ENCODE measurements around the gene SPI1. TPM values are rescaled to one million over a fixed set of nuclear protein-coding genes. Genes with fewer than 3 reads are reported as not detected.

The SPI1 gene
- total RNA-seq, 2 experiments from 2014 or later, result 71.2 to 79.6 TPM

DNA sequence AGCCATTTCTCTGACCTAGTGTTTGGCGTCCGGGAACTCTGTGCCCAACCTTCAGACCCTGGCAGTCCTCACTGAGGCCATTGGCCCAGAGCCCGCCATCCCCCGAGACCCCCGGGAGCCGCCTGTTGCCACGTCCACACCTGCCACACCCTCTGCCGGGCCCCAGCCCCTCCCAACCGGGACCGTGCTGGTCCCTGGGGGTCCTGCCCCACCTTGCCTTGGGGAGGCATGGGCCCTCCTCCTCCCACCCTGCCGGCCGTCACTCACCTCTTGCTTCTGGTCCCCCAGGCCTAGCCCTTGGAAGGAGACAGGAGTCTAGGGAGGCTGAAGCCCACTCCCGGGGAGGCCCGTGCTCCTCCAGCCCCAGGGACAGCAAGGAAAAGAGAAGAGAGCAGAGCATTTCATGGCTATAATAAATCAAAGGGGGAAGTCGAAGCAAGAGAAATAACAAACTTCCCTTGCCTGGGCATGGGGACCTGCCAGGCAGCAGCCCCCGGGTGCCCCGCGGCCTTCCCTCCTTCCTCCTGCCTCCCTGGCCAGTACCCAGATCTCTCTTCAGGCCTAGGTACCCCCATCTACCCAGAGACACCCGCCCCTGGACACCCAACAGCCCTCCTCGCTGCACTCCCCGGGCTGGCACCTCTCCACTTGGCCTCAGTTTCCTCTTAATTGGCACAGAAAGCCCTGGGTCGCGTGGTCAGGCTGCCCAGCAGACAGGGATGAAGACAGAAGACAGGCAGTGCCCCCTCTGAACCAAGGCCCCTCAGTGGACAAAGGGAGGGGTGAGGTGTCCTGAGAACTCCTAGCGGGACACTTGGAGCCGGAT lies 17.1 kb upstream of the SPI1 start:
- Histone ChIP-seq H3K9me2 (ENCODE audit: insufficient read depth, low read length) (no peaks in the 10 kb centered on the region), H3K9me3 (ENCODE audit: low read length) (no peaks in the 10 kb centered on the region), H3K79me2 (ENCODE audit: insufficient read depth, low read depth, low read length) (no peaks in the 10 kb centered on the region), H3K4me3 (ENCODE audit: low read depth, low read length, poor library complexity, severe bottlenecking) (peak overlapping the region; percentile 54), H2AFZ (ENCODE audit: low read length) (peak overlapping the region; percentile 35; the same call in 1 of the 2 replicates), H3K4me2 (ENCODE audit: low read length) (peak overlapping the region; percentile 76), H3K27ac (ENCODE audit: low read depth, low read length, poor library complexity, severe bottlenecking) (peak overlapping the region; percentile 82), H4K20me1 (ENCODE audit: insufficient read depth, low read length) (no peaks in the 10 kb centered on the region), H3K36me3 (ENCODE audit: insufficient read depth, low read length) (no peaks in the 10 kb centered on the region), H3K4me1 (ENCODE audit: insufficient read depth, low read length, poor library complexity, severe bottlenecking) (peaks cover 71% of the 10 kb centered on the region)
- POLR2A ChIA-PET, result interaction anchor here (0.7 to 1.3 kb wide), 2 partner anchors 12 to 17 kb away, joined by 3 to 4 read pairs; no protein-coding TSS in a partner anchor
- intact Hi-C loops (cut with micrococcal nuclease; ENCODE audit: unreplicated experiment), result loop anchor here (10.0 kb wide), 1 partner anchor 629 kb away; no protein-coding TSS in a partner anchor
- TSS peak; percentile 91 for BruUV-seq (replicated peaks)
- CTCF ChIA-PET (ENCODE audit: unreplicated experiment), result interaction anchor here (0.7 kb wide), 1 partner anchor 74 kb away, joined by 3 read pairs; no protein-coding TSS in a partner anchor
- DNase-seq (ENCODE audit: low spot score), result no peak
- TF ChIP-seq CTCF (conservative IDR thresholded peaks at IDR 0.05; ENCODE audit: low read length) (no peak), EZH2phosphoT487 (IDR thresholded peaks at IDR 0.05; ENCODE audit: borderline replicate concordance, low read depth, low read length) (no peak)

DNA sequence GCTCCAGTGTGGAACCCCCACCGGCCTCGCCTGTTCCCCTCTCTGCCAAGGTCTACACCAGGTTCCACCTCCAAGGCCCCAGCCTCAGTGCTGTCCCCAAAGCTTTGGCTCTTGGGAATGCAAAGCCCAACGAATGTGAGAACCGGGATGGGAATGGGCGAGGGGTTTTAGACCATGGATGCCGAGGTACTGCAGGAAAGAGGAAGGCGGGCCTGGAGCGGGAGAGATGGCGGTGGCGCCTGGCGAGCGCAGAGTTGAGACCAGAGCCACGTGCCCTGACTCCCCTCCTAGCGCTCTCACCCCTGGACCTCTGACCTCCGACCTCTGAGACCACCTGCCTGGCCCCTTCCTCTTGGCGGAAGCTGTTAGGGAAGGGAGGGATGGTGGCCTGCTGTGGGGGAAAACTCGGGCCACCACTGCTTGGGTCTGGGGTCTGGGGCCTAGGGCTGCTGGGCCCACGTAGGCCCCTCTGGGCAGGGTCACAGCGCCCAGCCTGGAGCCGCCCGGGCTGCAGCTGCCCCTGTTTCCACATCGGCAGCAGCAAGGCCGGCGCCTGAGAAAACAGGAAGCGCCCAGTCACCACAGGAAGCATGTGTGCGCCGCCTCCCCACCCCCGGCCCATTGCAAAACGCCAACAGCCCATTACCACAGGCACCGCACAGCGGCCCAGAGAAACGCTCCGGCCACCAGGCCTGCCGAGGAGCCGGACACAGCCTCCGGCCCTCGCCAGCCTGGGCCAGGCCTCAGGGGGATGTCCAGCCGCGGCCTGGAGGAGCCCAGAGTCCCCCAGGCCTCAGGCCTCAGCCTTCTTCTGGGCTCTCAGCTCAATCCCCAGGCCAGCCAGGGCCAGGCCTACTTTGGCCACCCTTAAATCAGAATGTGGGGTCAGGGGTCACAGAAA lies 16.2 kb upstream of the SPI1 start:
- no peaks in the 10 kb centered on the region for H3K79me2 ChIP-seq (ENCODE audit: insufficient read depth, low read depth, low read length)
- no peak for TF ChIP-seq EZH2phosphoT487 (IDR thresholded peaks at IDR 0.05; ENCODE audit: borderline replicate concordance, low read depth, low read length)
- no peak for TF ChIP-seq CTCF (conservative IDR thresholded peaks at IDR 0.05; ENCODE audit: low read length)
- intact Hi-C loops (cut with micrococcal nuclease; ENCODE audit: unreplicated experiment), result loop anchor here (10.0 kb wide), 1 partner anchor 630 kb away; no protein-coding TSS in a partner anchor
- peak overlapping the region; percentile 82 for H3K27ac ChIP-seq (ENCODE audit: low read depth, low read length, poor library complexity, severe bottlenecking)
- H3K36me3 ChIP-seq (ENCODE audit: insufficient read depth, low read length), result no peaks in the 10 kb centered on the region
- H4K20me1 ChIP-seq (ENCODE audit: insufficient read depth, low read length), result no peaks in the 10 kb centered on the region
- no peaks in the 10 kb centered on the region for H3K9me3 ChIP-seq (ENCODE audit: low read length)
- ChIA-PET CTCF (ENCODE audit: unreplicated experiment) (interaction anchor here (0.7 to 1.0 kb wide), 2 partner anchors 9 to 73 kb away, joined by 3 read pairs; no protein-coding TSS in a partner anchor), POLR2A (interaction anchor here (0.7 to 1.3 kb wide), 2 partner anchors 12 to 16 kb away, joined by 3 to 4 read pairs; no protein-coding TSS in a partner anchor)
- no TSS peak for BruUV-seq (replicated peaks)
- peak overlapping the region; percentile 76 for H3K4me2 ChIP-seq (ENCODE audit: low read length)
- peak overlapping the region; percentile 35; the same call in 1 of the 2 replicates for H2AFZ ChIP-seq (ENCODE audit: low read length)
- H3K4me3 ChIP-seq (ENCODE audit: low read depth, low read length, poor library complexity, severe bottlenecking), result peak overlapping the region; percentile 54
- H3K4me1 ChIP-seq (ENCODE audit: insufficient read depth, low read length, poor library complexity, severe bottlenecking), result peaks cover 69% of the 10 kb centered on the region
- DNase-seq (ENCODE audit: low spot score), result peak; percentile 88
- H3K9me2 ChIP-seq (ENCODE audit: insufficient read depth, low read length), result no peaks in the 10 kb centered on the region
